Panc1 (cell line): ENCODE measurements around the gene FAM114A2.

Experiments
- POLR2AphosphoS5 ChIP-seq: IDR thresholded peaks from 2 replicates; pipeline ENCODE4 v1.6.1; 2012; ENCODE audit warnings: mild to moderate bottlenecking, low read depth, low read length, moderate library complexity
- TCF7L2 ChIP-seq: IDR thresholded peaks from 2 replicates; pipeline ENCODE4 v1.6.1; 2011; ENCODE audit warnings: mild to moderate bottlenecking, low read depth, low read length, inconsistent platforms
- TF ChIP-seq, protein P1 (sequence below): fragments of 450-650 bp; IDR thresholded peaks from 2 replicates; pipeline ENCODE4 v1.5.1; 2017; ENCODE audit warnings: mild to moderate bottlenecking

DNA sequence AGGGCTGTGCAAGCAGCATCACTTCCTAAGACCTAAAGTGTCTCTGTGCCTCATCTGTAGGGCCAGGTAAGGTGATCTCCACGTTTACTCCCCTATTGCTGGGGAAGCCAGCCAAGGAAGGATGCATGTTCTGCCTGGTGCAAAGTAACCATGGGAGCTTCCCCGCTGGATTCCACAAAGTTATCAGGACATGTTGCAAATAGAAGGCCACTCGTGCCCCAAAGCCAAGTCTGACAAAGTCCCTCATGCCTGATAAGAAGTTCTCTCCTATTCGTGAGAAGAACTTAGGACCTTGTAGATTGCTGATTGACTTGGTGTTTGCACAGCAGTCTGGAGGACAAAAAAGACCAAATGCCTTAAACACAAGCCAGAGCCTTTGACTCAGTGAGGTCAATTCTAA lies 81.5 kb downstream of the FAM114A2 start:
- TF ChIP-seq, protein P1, sequence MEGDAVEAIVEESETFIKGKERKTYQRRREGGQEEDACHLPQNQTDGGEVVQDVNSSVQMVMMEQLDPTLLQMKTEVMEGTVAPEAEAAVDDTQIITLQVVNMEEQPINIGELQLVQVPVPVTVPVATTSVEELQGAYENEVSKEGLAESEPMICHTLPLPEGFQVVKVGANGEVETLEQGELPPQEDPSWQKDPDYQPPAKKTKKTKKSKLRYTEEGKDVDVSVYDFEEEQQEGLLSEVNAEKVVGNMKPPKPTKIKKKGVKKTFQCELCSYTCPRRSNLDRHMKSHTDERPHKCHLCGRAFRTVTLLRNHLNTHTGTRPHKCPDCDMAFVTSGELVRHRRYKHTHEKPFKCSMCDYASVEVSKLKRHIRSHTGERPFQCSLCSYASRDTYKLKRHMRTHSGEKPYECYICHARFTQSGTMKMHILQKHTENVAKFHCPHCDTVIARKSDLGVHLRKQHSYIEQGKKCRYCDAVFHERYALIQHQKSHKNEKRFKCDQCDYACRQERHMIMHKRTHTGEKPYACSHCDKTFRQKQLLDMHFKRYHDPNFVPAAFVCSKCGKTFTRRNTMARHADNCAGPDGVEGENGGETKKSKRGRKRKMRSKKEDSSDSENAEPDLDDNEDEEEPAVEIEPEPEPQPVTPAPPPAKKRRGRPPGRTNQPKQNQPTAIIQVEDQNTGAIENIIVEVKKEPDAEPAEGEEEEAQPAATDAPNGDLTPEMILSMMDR, result no peak
- no peak for TF ChIP-seq POLR2AphosphoS5
- TF ChIP-seq TCF7L2, result no peak
